Gastrocnemius medialis (tissue), 4 donors: ENCODE results near the gene SYNGR1.

Experiments used
- POLR2A ChIP-seq, 2 donors: fragments of 450-650 bp; IDR thresholded peaks; one replicate each; pipeline ENCODE4 v1.6.1; 2017; ENCODE audit warnings: antibody characterized with exemption in 2 of 2, mild to moderate bottlenecking in 2 of 2, moderate library complexity in 2 of 2
- TF ChIP-seq, protein P1 (sequence below), 5 experiments: fragments of 450-650 bp in 3 of 5; fragments of 200-600 bp in 2 of 5; sonication (generic) in 2 of 5; IDR thresholded peaks in 4 of 5; conservative IDR thresholded peaks in 1 of 5; 1 replicate in 4 of 5; 2 replicates in 1 of 5; pipeline ENCODE4 v1.5.1; 2016 to 2019; ENCODE audit warnings: antibody characterized with exemption in 5 of 5, mild to moderate bottlenecking in 3 of 5, moderate library complexity in 3 of 5

DNA sequence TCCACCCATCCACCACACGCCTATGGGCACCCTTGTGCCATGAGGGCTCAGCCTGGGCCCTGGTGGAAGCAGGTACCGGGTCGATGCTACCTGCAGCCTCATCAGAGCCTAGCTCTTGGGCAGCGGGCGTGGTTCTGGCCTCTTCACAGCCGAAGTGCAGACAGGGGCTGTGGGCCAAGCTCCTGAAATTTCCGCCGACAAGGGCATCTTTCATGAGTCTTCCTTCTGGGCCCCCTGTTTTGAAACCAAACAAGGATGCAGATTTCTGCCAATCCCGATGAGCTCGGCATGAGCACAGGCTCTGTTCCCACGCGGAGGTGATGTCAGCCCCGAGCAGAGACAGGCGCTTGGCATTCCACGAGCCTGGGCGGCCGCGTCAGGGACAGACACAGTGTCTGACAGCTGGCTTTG, 84.5 kb downstream of the SYNGR1 start:
- TF ChIP-seq, protein P1, sequence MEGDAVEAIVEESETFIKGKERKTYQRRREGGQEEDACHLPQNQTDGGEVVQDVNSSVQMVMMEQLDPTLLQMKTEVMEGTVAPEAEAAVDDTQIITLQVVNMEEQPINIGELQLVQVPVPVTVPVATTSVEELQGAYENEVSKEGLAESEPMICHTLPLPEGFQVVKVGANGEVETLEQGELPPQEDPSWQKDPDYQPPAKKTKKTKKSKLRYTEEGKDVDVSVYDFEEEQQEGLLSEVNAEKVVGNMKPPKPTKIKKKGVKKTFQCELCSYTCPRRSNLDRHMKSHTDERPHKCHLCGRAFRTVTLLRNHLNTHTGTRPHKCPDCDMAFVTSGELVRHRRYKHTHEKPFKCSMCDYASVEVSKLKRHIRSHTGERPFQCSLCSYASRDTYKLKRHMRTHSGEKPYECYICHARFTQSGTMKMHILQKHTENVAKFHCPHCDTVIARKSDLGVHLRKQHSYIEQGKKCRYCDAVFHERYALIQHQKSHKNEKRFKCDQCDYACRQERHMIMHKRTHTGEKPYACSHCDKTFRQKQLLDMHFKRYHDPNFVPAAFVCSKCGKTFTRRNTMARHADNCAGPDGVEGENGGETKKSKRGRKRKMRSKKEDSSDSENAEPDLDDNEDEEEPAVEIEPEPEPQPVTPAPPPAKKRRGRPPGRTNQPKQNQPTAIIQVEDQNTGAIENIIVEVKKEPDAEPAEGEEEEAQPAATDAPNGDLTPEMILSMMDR (IDR thresholded peaks at IDR 0.05 in 4 of 5, conservative IDR thresholded peaks at IDR 0.05 in 1 of 5), result no peak
- TF ChIP-seq POLR2A (IDR thresholded peaks at IDR 0.05), result no peak
